Stimulated activated CD4-positive, alpha-beta T cell treated with anti-CD3 and anti-CD28 coated beads, Interleukin-15, amount 100 ng/mL, for 48 hours (primary cell): Measurements from ENCODE around the gene TMSB15B.
"Not testable (repeated sequence)": the region's sequence is repeated elsewhere in the genome, so short reads cannot be mapped to it uniquely, and the experiment has no call there.

Experiments used
- DNase-seq, 2 donors: peaks; one replicate each; pipeline ENCODE4 v3.0.0-alpha.2; 2020; ENCODE audit warnings: low read depth in 2 of 2

TMSB15B gene

GRCh38 chrX:103962411-103963278 lies at the start of gene TMSB15B:
Gene TMSB15B (plus strand): TSS chrX:103962627.
- DNase-seq = not testable (repeated sequence)

GRCh38 chrX:103913356-103914020 lies 48.9 kb upstream of the TMSB15B start:
- no peak for DNase-seq

DNA sequence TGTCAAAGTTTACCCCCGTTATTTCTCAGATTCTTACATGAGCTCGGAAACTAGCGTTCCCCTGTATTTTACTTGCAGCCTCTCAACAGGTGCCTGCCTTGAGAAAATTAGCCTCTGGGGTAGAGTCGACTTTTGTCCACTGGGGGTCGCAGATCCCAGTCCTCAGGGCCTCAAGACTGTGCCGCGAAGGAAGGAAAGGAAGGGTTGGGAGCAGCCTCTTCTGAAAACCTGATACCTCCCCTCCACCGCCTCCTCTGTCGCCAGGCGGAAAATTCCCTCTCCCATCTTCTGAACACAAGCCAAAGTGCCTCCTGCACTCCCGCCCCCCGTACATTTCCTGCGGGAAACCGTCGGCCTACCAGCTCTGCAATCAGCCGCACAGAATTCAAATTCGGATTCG lies 44.4 kb upstream of the TMSB15B start:
- peak; percentile 23 to 32 for DNase-seq

GRCh38 chrX:103918571-103919269 lies 43.7 kb upstream of the TMSB15B start:
- peak; percentile 30 to 54 for DNase-seq

DNA sequence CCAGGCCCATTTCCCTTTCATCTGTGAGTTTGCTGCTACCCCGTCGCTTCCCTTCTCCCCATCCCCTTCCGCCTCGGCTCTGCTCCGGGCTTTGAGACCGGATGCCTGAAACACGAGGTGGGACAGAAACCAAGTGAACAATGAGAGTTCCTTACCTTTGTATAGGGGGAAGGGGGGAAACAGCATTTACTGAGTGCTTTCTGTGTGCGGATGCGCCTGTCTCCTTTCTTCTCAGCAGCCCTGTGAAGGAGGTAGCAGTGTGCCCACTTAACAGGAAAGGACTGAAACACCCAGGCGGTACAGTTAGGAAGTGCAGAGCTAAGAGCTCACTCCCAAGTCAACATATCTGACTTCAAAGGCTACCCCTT lies 43.2 kb upstream of the TMSB15B start:
- DNase-seq = peak in 1 of 2 donors; percentile 11

DNA sequence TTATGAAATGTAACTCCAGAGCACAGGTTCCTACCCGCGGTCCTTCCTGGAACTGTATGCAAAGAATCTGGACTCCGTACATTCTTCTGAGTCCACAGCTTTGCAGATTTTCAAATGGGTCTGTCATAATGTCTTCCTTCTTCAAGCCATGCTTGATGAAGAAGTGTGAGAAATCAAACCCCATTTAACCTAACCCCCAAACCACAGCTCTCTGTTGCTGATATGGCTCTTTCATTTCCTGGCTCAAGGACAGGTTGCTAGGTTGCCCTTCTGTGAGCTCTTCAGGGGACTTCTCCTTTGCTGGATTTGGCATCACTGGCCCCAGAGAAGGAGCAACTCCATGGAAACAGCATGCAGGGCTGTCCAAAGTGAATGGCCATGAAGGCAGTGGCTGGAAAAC lies 41.9 kb upstream of the TMSB15B start:
- DNase-seq = not testable (repeated sequence)

DNA sequence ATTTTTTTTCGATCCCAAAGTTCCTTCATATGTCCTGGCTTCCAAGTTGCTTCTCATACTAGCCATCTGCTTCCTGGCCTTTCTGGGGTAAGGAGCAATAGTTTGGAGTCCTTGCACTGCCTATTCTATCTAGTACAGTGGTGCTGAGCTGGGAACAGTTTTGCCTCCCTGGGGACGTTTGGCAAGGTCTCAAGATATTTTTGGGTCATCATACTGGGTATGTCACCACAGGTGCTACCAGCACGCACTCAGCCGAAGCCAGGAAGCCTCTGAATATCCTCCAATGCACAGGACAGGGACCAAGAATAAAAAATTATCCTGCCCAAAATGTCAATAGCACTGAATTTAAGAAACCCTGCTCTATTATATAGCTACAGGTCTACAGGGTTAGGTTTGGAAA lies 35.4 kb upstream of the TMSB15B start:
- no peak for DNase-seq

- no peak for DNase-seq
These were observed 34.8 kb upstream of the TMSB15B start for GRCh38 chrX:103927633-103928032.

GRCh38 chrX:103932133-103932532 lies 30.3 kb upstream of the TMSB15B start:
- no peak for DNase-seq

DNA sequence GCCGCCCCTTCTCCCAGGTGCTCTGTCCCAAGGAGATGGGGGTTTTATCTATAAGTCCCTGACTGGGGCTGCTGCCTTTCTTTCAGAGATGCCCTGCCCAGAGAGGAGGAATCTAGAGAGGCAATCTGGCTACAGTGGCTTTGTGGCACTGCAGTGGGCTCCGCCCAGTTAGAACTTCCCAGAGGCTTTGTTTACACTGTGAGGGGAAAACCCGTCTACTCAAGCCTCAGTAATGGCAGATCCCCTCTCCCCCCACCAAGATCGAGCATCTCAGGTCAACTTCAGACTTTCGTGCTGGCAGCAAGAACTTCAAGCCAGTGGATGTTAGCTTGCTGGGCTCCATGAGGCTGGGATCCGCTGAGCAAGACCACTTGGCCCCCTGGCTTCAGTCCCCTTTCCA lies 22.2 kb upstream of the TMSB15B start:
- DNase-seq = not testable (repeated sequence)

- no peak for DNase-seq
These were observed 21.0 kb upstream of the TMSB15B start for GRCh38 chrX:103941201-103941975.

- no peak for DNase-seq
These were observed 12.9 kb upstream of the TMSB15B start for GRCh38 chrX:103949506-103949905.

- no peak for DNase-seq
These were observed 9.1 kb upstream of the TMSB15B start for GRCh38 chrX:103953353-103953752.

DNA sequence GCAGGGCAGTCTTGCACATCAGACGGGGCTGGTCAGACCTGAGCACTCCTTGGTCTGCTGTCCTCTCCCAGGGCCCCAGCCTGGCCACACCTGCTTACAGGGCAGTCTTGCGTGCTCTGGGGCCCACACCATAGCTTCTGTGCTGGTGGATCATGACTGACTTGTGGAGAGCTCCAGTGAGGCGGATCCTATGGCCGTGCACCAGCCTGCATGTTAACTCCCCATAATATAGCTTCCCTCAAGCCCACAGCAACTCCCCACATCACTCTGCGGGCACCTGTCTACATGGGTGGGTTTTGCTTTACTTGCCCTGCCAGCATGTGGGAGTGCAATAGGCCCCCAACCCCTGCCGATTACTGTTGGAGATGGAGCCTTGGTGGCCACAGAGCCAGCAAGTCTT lies 8.2 kb upstream of the TMSB15B start:
- DNase-seq = no peak

- DNase-seq = not testable (repeated sequence)
These were observed 1.8 kb upstream of the TMSB15B start for GRCh38 chrX:103960599-103960998.

DNA sequence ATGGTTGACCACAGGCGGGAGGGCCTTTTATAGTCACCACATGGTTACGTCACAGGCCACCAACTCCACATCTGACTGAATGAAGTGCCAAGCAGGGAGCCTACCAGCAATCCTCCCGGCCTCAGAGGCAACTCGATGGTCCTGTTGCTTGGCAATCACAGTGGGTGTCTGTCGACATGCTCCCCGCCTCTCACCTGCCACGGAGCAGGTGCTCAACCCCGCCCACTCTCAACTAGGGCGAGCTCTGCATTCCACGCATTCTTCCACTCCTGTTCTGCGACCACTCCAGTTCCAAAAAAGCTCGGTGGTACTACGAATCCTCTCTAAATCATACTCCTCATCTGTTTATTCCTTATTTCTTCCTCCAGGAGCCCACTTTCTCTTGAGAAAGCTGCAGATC lies 21.1 kb downstream of the TMSB15B start:
- DNase-seq = not testable (repeated sequence)

- no peak for DNase-seq
These were observed 36.8 kb downstream of the TMSB15B start for GRCh38 chrX:103999234-103999633.

DNA sequence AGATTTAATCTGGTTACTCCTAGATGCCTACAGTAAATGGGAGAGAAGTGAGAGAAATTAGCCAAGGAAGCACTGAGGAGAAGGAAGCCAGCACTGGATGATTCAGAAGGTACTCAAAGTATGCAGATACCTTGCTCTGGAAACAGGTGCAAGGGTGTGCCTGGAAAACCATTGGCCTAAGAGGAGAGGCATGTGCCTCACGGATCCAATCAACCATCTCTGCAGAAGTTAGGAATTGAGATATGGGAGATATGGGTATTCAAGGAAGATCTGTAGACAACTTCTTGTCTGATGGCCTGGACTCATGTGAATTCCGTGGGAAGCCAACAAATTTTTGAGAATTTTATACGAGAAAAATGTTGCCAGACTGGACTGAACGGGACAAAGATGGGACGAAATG lies 46.4 kb downstream of the TMSB15B start:
- no peak for DNase-seq

- DNase-seq = no peak
These were observed 50.7 kb downstream of the TMSB15B start for GRCh38 chrX:104013158-104013557.

DNA sequence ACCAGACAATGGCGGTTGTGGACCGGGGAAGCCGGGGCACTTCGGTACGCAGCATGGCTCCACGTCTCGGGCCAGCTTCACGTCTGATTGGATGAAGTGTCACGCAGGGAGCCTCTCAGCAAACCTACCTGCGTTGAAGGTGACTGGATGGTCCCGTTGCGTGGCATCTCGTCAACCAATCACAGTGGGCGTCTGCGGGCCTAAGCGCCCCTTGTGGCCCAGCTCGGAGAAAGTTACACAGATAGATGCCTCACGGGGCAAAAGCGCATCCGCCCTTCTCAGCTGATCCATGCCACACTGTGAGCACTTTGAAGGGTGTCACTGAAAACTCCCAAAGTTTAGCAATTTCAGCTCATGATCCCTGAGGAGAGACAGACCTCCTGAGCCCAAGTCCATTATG lies 51.2 kb downstream of the TMSB15B start, which contains the start of gene H2BW1:
H2BW1 (minus strand) TSS at position 103 of the 400 bp plus-strand sequence. CDS start 132 bp downstream, outside the sequence.
- no peak for DNase-seq

- DNase-seq = not testable (repeated sequence)
These were observed 53.1 kb downstream of the TMSB15B start for GRCh38 chrX:104015576-104015975.
